GM06990 (cell line): ENCODE measurements around the gene DNAJB9.

Source experiments
- DNase-seq: peaks from one replicate; pipeline ENCODE4 v3.0.0-alpha.2; 2011; ENCODE audit not compliant: insufficient read length; ENCODE audit errors: extremely low read depth
- H3K27me3 ChIP-seq: replicated peaks from 2 replicates; pipeline ENCODE4 v1.6.0; 2011; ENCODE audit warnings: low read length; ENCODE audit not compliant: control insufficient read depth, insufficient read depth
- H3K36me3 ChIP-seq: 2 replicates; pipeline ENCODE4 v1.5.1; 2011; ENCODE audit warnings: low read length; ENCODE audit not compliant: control insufficient read depth, insufficient read depth
- H3K4me3 ChIP-seq: replicated peaks from 2 replicates; pipeline ENCODE4 v1.5.1; 2011; ENCODE audit warnings: low read depth, mild to moderate bottlenecking, control low read depth, low read length
- TF ChIP-seq, protein P1 (sequence below): IDR thresholded peaks from 2 replicates; pipeline ENCODE4 v1.5.1; 2011; ENCODE audit warnings: low read length, control low read depth, mild to moderate bottlenecking, inconsistent platforms; ENCODE audit not compliant: insufficient read depth, poor library complexity, severe bottlenecking

Gene DNAJB9

DNA sequence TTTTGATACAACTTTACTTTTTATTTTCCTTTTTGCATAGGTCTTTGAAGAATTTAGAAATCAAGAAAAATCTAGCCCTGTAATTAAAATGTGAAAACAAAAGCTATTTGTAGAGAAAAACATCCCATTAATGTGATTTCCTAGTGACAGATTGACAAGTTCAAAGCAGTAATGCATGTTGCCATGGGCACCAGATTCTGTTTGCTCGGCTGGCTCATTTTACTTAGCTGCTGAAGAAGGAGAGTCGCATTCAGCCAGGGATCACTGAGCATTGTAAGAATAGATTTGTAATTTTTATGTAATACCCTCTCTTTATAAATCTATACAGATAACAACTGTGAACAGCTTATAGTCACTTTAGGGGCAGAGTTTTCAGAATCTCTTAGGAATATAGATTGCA lies 28.5 kb downstream of the DNAJB9 start:
- Histone ChIP-seq H3K36me3 (no peaks in the 10 kb centered on the region), H3K27me3 (no peaks in the 10 kb centered on the region), H3K4me3 (no peak overlapping the region)
- TF ChIP-seq, protein P1, sequence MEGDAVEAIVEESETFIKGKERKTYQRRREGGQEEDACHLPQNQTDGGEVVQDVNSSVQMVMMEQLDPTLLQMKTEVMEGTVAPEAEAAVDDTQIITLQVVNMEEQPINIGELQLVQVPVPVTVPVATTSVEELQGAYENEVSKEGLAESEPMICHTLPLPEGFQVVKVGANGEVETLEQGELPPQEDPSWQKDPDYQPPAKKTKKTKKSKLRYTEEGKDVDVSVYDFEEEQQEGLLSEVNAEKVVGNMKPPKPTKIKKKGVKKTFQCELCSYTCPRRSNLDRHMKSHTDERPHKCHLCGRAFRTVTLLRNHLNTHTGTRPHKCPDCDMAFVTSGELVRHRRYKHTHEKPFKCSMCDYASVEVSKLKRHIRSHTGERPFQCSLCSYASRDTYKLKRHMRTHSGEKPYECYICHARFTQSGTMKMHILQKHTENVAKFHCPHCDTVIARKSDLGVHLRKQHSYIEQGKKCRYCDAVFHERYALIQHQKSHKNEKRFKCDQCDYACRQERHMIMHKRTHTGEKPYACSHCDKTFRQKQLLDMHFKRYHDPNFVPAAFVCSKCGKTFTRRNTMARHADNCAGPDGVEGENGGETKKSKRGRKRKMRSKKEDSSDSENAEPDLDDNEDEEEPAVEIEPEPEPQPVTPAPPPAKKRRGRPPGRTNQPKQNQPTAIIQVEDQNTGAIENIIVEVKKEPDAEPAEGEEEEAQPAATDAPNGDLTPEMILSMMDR, result no peak
- DNase-seq, result no peak

DNA sequence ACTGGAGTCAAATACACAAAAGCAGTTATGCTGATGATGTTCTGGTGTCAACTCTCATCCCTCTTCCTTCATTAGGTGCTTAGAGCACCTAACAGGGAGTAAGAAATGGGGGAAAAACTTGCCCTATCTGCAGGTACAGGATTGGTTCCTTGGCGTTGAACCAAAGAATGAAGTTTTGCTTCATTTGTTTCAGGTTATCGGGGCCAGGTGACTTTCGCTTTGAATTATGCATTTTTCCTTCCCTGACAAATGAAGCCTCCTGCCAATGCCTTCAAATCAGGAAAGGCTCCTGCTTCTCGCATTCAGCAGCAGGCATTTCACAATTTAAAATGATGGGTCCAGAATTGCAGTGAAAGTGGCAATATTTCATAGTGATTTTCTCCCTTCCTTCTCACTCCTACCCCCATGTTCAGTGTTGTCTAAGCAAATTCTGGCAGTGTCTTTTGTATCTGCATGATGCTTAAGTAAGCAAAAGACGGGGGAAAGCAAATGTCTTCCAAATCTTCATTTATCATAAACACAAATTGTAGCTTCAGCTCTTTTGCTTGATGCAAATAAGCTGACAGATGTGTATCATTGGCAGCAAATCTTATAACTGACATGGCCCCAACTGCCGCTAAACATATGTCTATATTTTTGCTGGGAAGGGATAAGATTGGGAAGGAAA lies 29.4 kb downstream of the DNAJB9 start:
- Histone ChIP-seq H3K27me3 (no peaks in the 10 kb centered on the region), H3K4me3 (no peak overlapping the region), H3K36me3 (no peaks in the 10 kb centered on the region)
- no peak for DNase-seq
- TF ChIP-seq, protein P1, result no peak

GRCh38 chr7:108600399-108600798 lies 30.7 kb downstream of the DNAJB9 start:
- no peak overlapping the region for H3K4me3 ChIP-seq
- TF ChIP-seq, protein P1, result no peak
- DNase-seq, result no peak
- no peaks in the 10 kb centered on the region for H3K27me3 ChIP-seq
- no peaks in the 10 kb centered on the region for H3K36me3 ChIP-seq

DNA sequence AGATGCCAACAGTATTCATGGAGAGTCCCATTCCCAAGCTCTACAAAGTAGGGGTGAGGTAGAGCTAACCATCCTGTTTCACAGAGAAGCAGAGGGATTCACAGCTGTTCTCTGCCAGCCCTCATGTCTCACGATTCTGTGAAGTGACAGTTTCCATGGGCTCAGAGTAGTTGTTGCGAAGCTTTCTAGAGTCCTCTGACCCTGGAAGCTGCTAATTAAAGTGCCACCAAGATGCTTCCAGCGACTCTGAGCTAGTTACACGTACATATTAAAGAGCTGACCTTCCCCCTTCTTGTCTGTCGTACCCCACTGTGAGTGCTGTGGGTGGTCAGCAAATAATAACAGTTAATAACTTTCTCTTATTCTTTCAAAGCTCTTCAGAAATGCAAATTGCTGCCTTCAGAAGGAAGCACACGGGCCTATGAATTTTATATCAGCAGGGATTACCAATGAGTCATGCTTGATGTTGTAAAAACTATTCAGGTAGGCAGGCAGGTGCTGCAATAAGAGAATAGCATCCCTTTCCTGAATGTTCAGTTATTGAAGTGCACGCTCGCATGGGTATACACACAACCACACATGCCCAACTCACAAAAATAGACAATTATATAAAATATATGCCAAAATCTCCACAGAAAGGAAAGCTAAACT lies 34.1 kb downstream of the DNAJB9 start:
- no peaks in the 10 kb centered on the region for H3K27me3 ChIP-seq
- no peak overlapping the region for H3K4me3 ChIP-seq
- H3K36me3 ChIP-seq, result no peaks in the 10 kb centered on the region
- TF ChIP-seq, protein P1, result no peak
- DNase-seq, result no peak

GRCh38 chr7:108604307-108605077 lies 34.8 kb downstream of the DNAJB9 start:
- TF ChIP-seq, protein P1, result no peak
- Histone ChIP-seq H3K4me3 (no peak overlapping the region), H3K27me3 (no peaks in the 10 kb centered on the region), H3K36me3 (no peaks in the 10 kb centered on the region)
- no peak for DNase-seq
